Astrocyte (in vitro differentiated cells and primary cell): ENCODE data around the gene TCF3. TPM values are rescaled to one million over a fixed set of nuclear protein-coding genes. Genes with fewer than 3 reads are reported as not detected.

Source experiments
- DNase-seq: peaks from one replicate; pipeline ENCODE4 v3.0.0-alpha.2; 2010; ENCODE audit warnings: low read depth
- FAIRE-seq: peaks from 2 replicates; lab custom pipeline; 2011; peaks lifted over from hg19 to GRCh38; lab: Jason Lieb, UNC
- H2AFZ ChIP-seq: 2 replicates; pipeline ENCODE4 v1.6.0; 2012; ENCODE audit warnings: low read depth, low read length, inconsistent platforms
- H3K27ac ChIP-seq: 2 replicates; pipeline ENCODE4 v1.5.1; 2011; ENCODE audit warnings: low read depth, low read length, inconsistent platforms
- H3K27me3 ChIP-seq: 2 replicates; pipeline ENCODE4 v1.6.0; 2011; ENCODE audit warnings: low read length, inconsistent platforms; ENCODE audit not compliant: insufficient read depth
- H3K36me3 ChIP-seq: 2 replicates; pipeline ENCODE4 v1.5.1; 2011; ENCODE audit warnings: low read length, inconsistent platforms; ENCODE audit not compliant: insufficient read depth
- H3K4me1 ChIP-seq: 2 replicates; pipeline ENCODE4 v1.5.1; 2011; ENCODE audit warnings: low read length, inconsistent platforms; ENCODE audit not compliant: insufficient read depth
- H3K4me2 ChIP-seq: 2 replicates; pipeline ENCODE4 v1.6.0; 2012; ENCODE audit warnings: low read length, inconsistent platforms
- H3K4me3 ChIP-seq: 2 replicates; pipeline ENCODE4 v1.5.1; 2011; ENCODE audit warnings: low read depth, mild to moderate bottlenecking, low read length, inconsistent platforms; ENCODE audit not compliant: insufficient read depth
- H3K79me2 ChIP-seq: 2 replicates; pipeline ENCODE4 v1.6.0; 2012; ENCODE audit warnings: mild to moderate bottlenecking, low read length, inconsistent platforms; ENCODE audit not compliant: insufficient read depth
- H3K9ac ChIP-seq: 2 replicates; pipeline ENCODE4 v1.6.0; 2012; ENCODE audit warnings: mild to moderate bottlenecking, low read length, inconsistent platforms
- H3K9me3 ChIP-seq: 2 replicates; pipeline ENCODE4 v1.5.1; 2012; ENCODE audit warnings: low read depth, mild to moderate bottlenecking, low read length, inconsistent platforms; ENCODE audit not compliant: insufficient read depth
- H4K20me1 ChIP-seq: 2 replicates; pipeline ENCODE4 v1.6.0; 2012; ENCODE audit warnings: low read length, inconsistent platforms; ENCODE audit not compliant: insufficient read depth
- H3K27ac Mint-ChIP-seq: one replicate; pipeline ENCODE4 v1.8.0; 2021; ENCODE audit warnings: mild to moderate bottlenecking, mixed read lengths; ENCODE audit not compliant: unreplicated experiment
- H3K27me3 Mint-ChIP-seq: one replicate; pipeline ENCODE4 v1.8.0; 2021; ENCODE audit warnings: low read depth, mixed read lengths; ENCODE audit not compliant: unreplicated experiment
- H3K36me3 Mint-ChIP-seq: one replicate; pipeline ENCODE4 v1.8.0; 2021; ENCODE audit warnings: low read depth, mixed read lengths; ENCODE audit not compliant: unreplicated experiment
- H3K4me1 Mint-ChIP-seq: one replicate; pipeline ENCODE4 v1.8.0; 2021; ENCODE audit warnings: low read depth, mixed read lengths; ENCODE audit not compliant: unreplicated experiment
- H3K4me3 Mint-ChIP-seq: one replicate; pipeline ENCODE4 v1.8.0; 2021; ENCODE audit warnings: mild to moderate bottlenecking, moderate library complexity, mixed read lengths; ENCODE audit not compliant: unreplicated experiment
- H3K9me3 Mint-ChIP-seq: one replicate; pipeline ENCODE4 v1.8.0; 2021; ENCODE audit warnings: mild to moderate bottlenecking, mixed read lengths; ENCODE audit not compliant: unreplicated experiment
- EZH2 ChIP-seq: IDR thresholded peaks from 2 replicates; pipeline ENCODE4 v1.6.1; 2012; ENCODE audit warnings: mild to moderate bottlenecking, low read length, inconsistent platforms; ENCODE audit not compliant: insufficient read depth
- total RNA-seq: library from RNA; stranded (reverse); gene quantifications from 2 replicates; pipeline ENCODE4 v1.2.1, GENCODE V29; 2021
- TF ChIP-seq, protein P1 (sequence below): IDR thresholded peaks from 2 replicates; pipeline ENCODE4 v1.5.1; 2011; ENCODE audit warnings: low read depth, mild to moderate bottlenecking, inconsistent platforms, low read length, moderate library complexity; ENCODE audit not compliant: insufficient read depth

TCF3 gene
- total RNA-seq, 1 donor from 2014 or later = 173 TPM

DNA sequence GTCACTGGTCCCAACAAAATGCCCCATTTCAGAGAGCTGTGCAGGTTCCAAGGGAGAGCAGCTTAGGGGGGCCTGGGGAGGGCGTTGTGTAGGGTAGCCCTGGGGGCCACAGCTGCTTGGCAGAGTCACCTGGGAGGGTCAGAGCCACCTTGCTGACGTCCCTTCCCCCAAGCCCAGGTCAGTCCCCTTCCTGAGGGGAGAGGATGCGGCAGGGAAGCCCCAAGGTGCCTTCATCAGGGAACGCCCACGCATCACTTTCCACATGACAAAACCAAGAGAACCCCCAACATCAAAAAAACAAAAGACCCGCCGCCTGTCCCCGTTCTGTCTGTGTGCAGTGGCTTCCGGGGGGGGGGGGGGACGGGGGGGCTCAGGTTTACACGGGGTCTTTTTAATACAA is 41.8 kb downstream of the TCF3 start:
- Histone ChIP-seq H4K20me1 (peaks cover 20% of the 10 kb centered on the region), H3K27me3 (no peaks in the 10 kb centered on the region), H3K27ac (no peak overlapping the region), H3K36me3 (peaks cover 4% of the 10 kb centered on the region), H3K9ac (no peak overlapping the region), H3K4me1 (peaks cover 4% of the 10 kb centered on the region), H3K79me2 (no peaks in the 10 kb centered on the region), H3K4me2 (no peak overlapping the region), H3K9me3 (no peaks in the 10 kb centered on the region), H3K4me3 (no peak overlapping the region), H2AFZ (no peak overlapping the region)
- no peak for TF ChIP-seq EZH2
- TF ChIP-seq, protein P1, sequence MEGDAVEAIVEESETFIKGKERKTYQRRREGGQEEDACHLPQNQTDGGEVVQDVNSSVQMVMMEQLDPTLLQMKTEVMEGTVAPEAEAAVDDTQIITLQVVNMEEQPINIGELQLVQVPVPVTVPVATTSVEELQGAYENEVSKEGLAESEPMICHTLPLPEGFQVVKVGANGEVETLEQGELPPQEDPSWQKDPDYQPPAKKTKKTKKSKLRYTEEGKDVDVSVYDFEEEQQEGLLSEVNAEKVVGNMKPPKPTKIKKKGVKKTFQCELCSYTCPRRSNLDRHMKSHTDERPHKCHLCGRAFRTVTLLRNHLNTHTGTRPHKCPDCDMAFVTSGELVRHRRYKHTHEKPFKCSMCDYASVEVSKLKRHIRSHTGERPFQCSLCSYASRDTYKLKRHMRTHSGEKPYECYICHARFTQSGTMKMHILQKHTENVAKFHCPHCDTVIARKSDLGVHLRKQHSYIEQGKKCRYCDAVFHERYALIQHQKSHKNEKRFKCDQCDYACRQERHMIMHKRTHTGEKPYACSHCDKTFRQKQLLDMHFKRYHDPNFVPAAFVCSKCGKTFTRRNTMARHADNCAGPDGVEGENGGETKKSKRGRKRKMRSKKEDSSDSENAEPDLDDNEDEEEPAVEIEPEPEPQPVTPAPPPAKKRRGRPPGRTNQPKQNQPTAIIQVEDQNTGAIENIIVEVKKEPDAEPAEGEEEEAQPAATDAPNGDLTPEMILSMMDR = no peak
- FAIRE-seq (no peak), DNase-seq (no peak)
- Mint-ChIP-seq H3K4me3 (no peak overlapping the region), H3K4me1 (peaks cover 2% of the 10 kb centered on the region), H3K9me3 (no peaks in the 10 kb centered on the region), H3K27ac (no peak overlapping the region), H3K36me3 (peaks cover 3% of the 10 kb centered on the region), H3K27me3 (no peaks in the 10 kb centered on the region)

DNA sequence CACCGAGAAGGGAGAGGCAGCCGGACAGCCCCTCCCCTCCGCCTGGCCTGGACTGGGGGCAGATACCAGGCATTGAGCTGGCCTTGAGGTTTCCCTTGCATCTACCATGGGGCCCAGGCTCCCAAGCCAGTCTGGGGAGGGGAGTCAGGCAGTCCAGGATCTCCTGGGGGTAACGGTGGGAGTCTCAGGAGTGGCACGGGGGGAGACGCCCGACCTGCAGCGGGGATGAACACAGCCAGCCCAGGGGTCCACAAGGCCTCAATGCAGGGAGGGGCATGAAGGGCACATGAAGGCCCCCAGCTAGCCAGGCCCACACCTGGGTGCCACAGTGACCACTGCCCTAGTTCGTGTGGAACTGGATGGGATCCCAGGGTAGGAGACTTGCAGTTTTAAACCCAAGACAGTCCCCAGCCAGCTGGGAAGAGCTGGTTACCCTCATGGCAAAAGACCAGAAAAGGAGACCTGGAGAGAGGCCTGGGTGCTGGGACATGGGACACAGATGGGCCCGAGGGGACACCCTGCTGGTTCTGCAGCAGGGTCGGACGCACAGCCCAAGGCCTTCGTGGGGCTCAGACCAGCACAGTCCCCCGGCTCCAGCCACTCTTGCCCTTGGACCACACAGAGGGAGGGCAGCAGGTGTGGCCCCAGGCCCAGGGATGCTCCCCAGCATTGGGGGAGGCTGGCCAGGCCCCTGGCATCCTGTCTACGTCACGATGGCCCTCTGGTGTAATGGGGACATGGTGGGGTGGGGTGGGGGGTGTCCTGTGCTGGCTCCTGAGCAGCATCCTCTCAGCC is 42.5 kb downstream of the TCF3 start:
- no peak overlapping the region for H3K4me2 ChIP-seq
- peaks cover 20% of the 10 kb centered on the region for H4K20me1 ChIP-seq
- DNase-seq (no peak), FAIRE-seq (no peak)
- H3K9ac ChIP-seq = no peak overlapping the region
- H3K4me1 Mint-ChIP-seq = peaks cover 2% of the 10 kb centered on the region
- H3K4me3 Mint-ChIP-seq = no peak overlapping the region
- H3K4me3 ChIP-seq = no peak overlapping the region
- peaks cover 4% of the 10 kb centered on the region for H3K36me3 ChIP-seq
- no peak overlapping the region for H3K27ac Mint-ChIP-seq
- no peak for TF ChIP-seq EZH2
- TF ChIP-seq, protein P1 = no peak
- peaks cover 2% of the 10 kb centered on the region for H3K36me3 Mint-ChIP-seq
- H3K9me3 ChIP-seq = no peaks in the 10 kb centered on the region
- H3K27me3 ChIP-seq = no peaks in the 10 kb centered on the region
- H3K27me3 Mint-ChIP-seq = no peaks in the 10 kb centered on the region
- no peak overlapping the region for H3K27ac ChIP-seq
- H2AFZ ChIP-seq = no peak overlapping the region
- peaks cover 4% of the 10 kb centered on the region for H3K4me1 ChIP-seq
- no peaks in the 10 kb centered on the region for H3K9me3 Mint-ChIP-seq
- peaks cover 4% of the 10 kb centered on the region for H3K79me2 ChIP-seq

DNA sequence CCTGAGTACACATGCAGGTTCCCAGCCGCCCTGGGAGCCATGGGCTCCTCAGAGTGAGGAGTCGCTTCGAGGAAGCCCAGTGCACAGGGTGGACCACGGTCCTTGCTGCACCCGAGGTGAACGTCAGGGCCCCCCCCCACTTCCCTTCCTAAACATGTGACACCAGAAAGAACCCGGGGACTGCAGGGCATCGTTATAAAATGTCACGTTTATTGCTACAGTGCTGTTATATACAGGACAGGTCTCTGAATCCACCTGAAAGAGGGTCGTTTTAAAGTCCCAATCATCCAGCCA is 43.4 kb downstream of the TCF3 start:
- H3K9me3 Mint-ChIP-seq = no peaks in the 10 kb centered on the region
- H3K4me2 ChIP-seq = no peak overlapping the region
- H3K4me1 ChIP-seq = peaks cover 9% of the 10 kb centered on the region
- DNase-seq (no peak), FAIRE-seq (no peak)
- no peak for TF ChIP-seq EZH2
- TF ChIP-seq, protein P1 = no peak
- H3K27me3 Mint-ChIP-seq = no peaks in the 10 kb centered on the region
- H3K4me3 Mint-ChIP-seq = no peak overlapping the region
- H3K36me3 ChIP-seq = peaks cover 4% of the 10 kb centered on the region
- H3K27ac Mint-ChIP-seq = no peak overlapping the region
- H3K79me2 ChIP-seq = peaks cover 12% of the 10 kb centered on the region
- peaks cover 15% of the 10 kb centered on the region for H4K20me1 ChIP-seq
- no peak overlapping the region for H3K9ac ChIP-seq
- H3K4me3 ChIP-seq = no peak overlapping the region
- no peak overlapping the region for H3K27ac ChIP-seq
- peaks cover 2% of the 10 kb centered on the region for H3K4me1 Mint-ChIP-seq
- peaks cover 2% of the 10 kb centered on the region for H3K36me3 Mint-ChIP-seq
- no peak overlapping the region for H2AFZ ChIP-seq
- H3K27me3 ChIP-seq = no peaks in the 10 kb centered on the region
- no peaks in the 10 kb centered on the region for H3K9me3 ChIP-seq
